H1 (cell line): ENCODE results near the gene USB1. TPM values are rescaled to one million over a fixed set of nuclear protein-coding genes. Genes with fewer than 3 reads are reported as not detected.

ENCODE experiments used
- CTCF ChIA-PET: fragments of 300-600 bp; sonication (Branson Sonifier 250); formaldehyde crosslinking; loops from one replicate; lab custom pipeline; 2021; ENCODE audit not compliant: partially characterized antibody; lab: Charles Lee
- POLR2A ChIA-PET: fragments of 300-600 bp; sonication (Branson Sonifier 250); formaldehyde crosslinking; loops from one replicate; lab custom pipeline; 2021; ENCODE audit warnings: inconsistent platforms; ENCODE audit not compliant: partially characterized antibody; lab: Charles Lee
- DNase-seq, 2 experiments: peaks; one replicate each; pipeline versions ENCODE4 v3.0.0 to v3.0.0-alpha.2; 2010 to 2022; ENCODE audit warnings: low spot score in 2 of 2, low read depth in 1 of 2, mixed read lengths in 1 of 2
- FAIRE-seq: peaks from 2 replicates; lab custom pipeline; 2011; peaks lifted over from hg19 to GRCh38; lab: Jason Lieb, UNC
- H2AFZ ChIP-seq: 2 replicates; pipeline ENCODE4 v1.8.1; 2012; ENCODE audit warnings: low read length, inconsistent platforms
- H2AK5ac ChIP-seq: 2 replicates; pipeline ENCODE4 v1.6.1; 2013; ENCODE audit warnings: low read depth, low read length
- H2BK120ac ChIP-seq: replicated peaks from 2 replicates; pipeline ENCODE3; 2013; ENCODE audit warnings: low read depth, low read length, inconsistent platforms
- H2BK12ac ChIP-seq: 2 replicates; pipeline ENCODE4 v1.6.1; 2013; ENCODE audit warnings: low read depth, low read length
- H2BK15ac ChIP-seq: 2 replicates; pipeline ENCODE4 v1.6.1; 2013; ENCODE audit warnings: low read length
- H2BK20ac ChIP-seq: 2 replicates; pipeline ENCODE4 v1.6.1; 2013; ENCODE audit warnings: low read length
- H2BK5ac ChIP-seq: 2 replicates; pipeline ENCODE4 v1.6.1; 2013; ENCODE audit warnings: low read depth, low read length
- H3K14ac ChIP-seq: 2 replicates; pipeline ENCODE4 v1.6.1; 2013; ENCODE audit warnings: inconsistent platforms; ENCODE audit not compliant: insufficient read length
- H3K18ac ChIP-seq: 2 replicates; pipeline ENCODE4 v1.6.1; 2013; ENCODE audit warnings: low read length; ENCODE audit errors: extremely low read depth
- H3K23ac ChIP-seq: 2 replicates; pipeline ENCODE4 v1.6.1; 2013; ENCODE audit warnings: inconsistent platforms; ENCODE audit not compliant: insufficient read length
- H3K23me2 ChIP-seq: 2 replicates; pipeline ENCODE4 v1.6.1; 2013; ENCODE audit warnings: low read depth, low read length
- H3K27ac ChIP-seq: 2 replicates; pipeline ENCODE4 v1.6.1; 2011; ENCODE audit warnings: low read depth, low read length, inconsistent platforms
- H3K27me3 ChIP-seq, 4 experiments: replicated peaks in 1 of 4; 1 replicate in 1 of 4; 2 replicates in 3 of 4; pipeline versions ENCODE4 v1.6.1 to v1.8.1; 2011 to 2013; ENCODE audit warnings: low read length in 3 of 4, mild to moderate bottlenecking in 3 of 4, inconsistent platforms in 2 of 4, mixed read lengths in 2 of 4, moderate library complexity in 1 of 4; ENCODE audit not compliant: control insufficient read depth in 3 of 4, insufficient read depth in 3 of 4; ENCODE audit errors: extremely low read depth in 1 of 4
- H3K36me3 ChIP-seq, 4 experiments: 2 replicates each; pipeline versions ENCODE4 v1.6.1 to v1.8.1; 2011 to 2013; ENCODE audit warnings: mild to moderate bottlenecking in 4 of 4, low read length in 3 of 4, moderate library complexity in 2 of 4, control low read depth in 1 of 4, inconsistent platforms in 1 of 4; ENCODE audit not compliant: insufficient read depth in 4 of 4, control insufficient read depth in 2 of 4
- H3K4ac ChIP-seq: replicated peaks from 2 replicates; pipeline ENCODE3; 2013; ENCODE audit warnings: low read length, low read depth, mixed read lengths, inconsistent platforms; ENCODE audit not compliant: insufficient read length
- H3K4me1 ChIP-seq, 4 experiments: replicated peaks in 1 of 4; 1 replicate in 1 of 4; 2 replicates in 3 of 4; pipeline versions ENCODE4 v1.6.1 to v1.8.1; 2011 to 2013; ENCODE audit warnings: low read length in 3 of 4, inconsistent platforms in 2 of 4, mixed read lengths in 1 of 4; ENCODE audit not compliant: insufficient read depth in 4 of 4, control insufficient read depth in 3 of 4
- H3K4me2 ChIP-seq, 2 experiments: 2 replicates each; pipeline versions ENCODE4 v1.6.1 to v1.8.1; 2011 to 2013; ENCODE audit warnings: low read depth in 2 of 2, low read length in 2 of 2, control low read depth in 1 of 2, inconsistent platforms in 1 of 2, mild to moderate bottlenecking in 1 of 2; ENCODE audit not compliant: insufficient read depth in 1 of 2
- H3K4me3 ChIP-seq, 4 experiments: fragments of 200-600, 300-600 bp in 1 of 4; sonication (generic), shearing (Covaris generic), sonication (Bioruptor Twin) in 1 of 4; 2 replicates each; pipeline versions ENCODE4 v1.5.1 to v1.8.1; 2011 to 2016; ENCODE audit warnings: low read length in 4 of 4, low read depth in 3 of 4, control low read depth in 2 of 4, inconsistent platforms in 2 of 4, mild to moderate bottlenecking in 2 of 4, mixed read lengths in 1 of 4, moderate library complexity in 1 of 4; ENCODE audit not compliant: insufficient read depth in 2 of 4; ENCODE audit errors: extremely low read depth in 1 of 4
- H3K56ac ChIP-seq: replicated peaks from 2 replicates; pipeline ENCODE3; 2013; ENCODE audit warnings: low read depth, mild to moderate bottlenecking, mixed read lengths, low read length, inconsistent platforms; ENCODE audit not compliant: insufficient read length
- H3K79me1 ChIP-seq: 2 replicates; pipeline ENCODE4 v1.6.1; 2013; ENCODE audit warnings: low read depth, low read length, control low read depth
- H3K79me2 ChIP-seq, 2 experiments: 2 replicates each; pipeline versions ENCODE4 v1.6.1 to v1.8.1; 2012 to 2013; ENCODE audit warnings: low read length in 2 of 2, mild to moderate bottlenecking in 2 of 2, inconsistent platforms in 1 of 2; ENCODE audit not compliant: insufficient read depth in 2 of 2, control insufficient read depth in 1 of 2
- H3K9ac ChIP-seq, 4 experiments: replicated peaks in 1 of 4; 1 replicate in 1 of 4; 2 replicates in 3 of 4; pipeline versions ENCODE4 v1.6.1 to v1.8.1; 2011 to 2013; ENCODE audit warnings: low read depth in 3 of 4, low read length in 3 of 4, control low read depth in 2 of 4, mild to moderate bottlenecking in 2 of 4, moderate library complexity in 2 of 4, inconsistent platforms in 1 of 4; ENCODE audit errors: extremely low read depth in 1 of 4
- H3K9me3 ChIP-seq, 2 experiments: 2 replicates each; pipeline versions ENCODE4 v1.6.1 to v1.8.1; 2012 to 2013; ENCODE audit warnings: mild to moderate bottlenecking in 2 of 2, moderate library complexity in 2 of 2, control low read depth in 1 of 2, inconsistent platforms in 1 of 2, low read depth in 1 of 2, low read length in 1 of 2, mixed read lengths in 1 of 2; ENCODE audit not compliant: insufficient read depth in 2 of 2
- H4K20me1 ChIP-seq, 2 experiments: replicated peaks in 1 of 2; 2 replicates each; pipeline versions ENCODE3 to v1.8.1; 2011 to 2013; ENCODE audit warnings: inconsistent platforms in 2 of 2, low read length in 2 of 2, mild to moderate bottlenecking in 1 of 2; ENCODE audit not compliant: insufficient read depth in 2 of 2, control insufficient read depth in 1 of 2
- H4K5ac ChIP-seq: 2 replicates; pipeline ENCODE4 v1.6.1; 2013; ENCODE audit warnings: low read length, low read depth, mixed read lengths, inconsistent platforms; ENCODE audit not compliant: insufficient read length
- H4K8ac ChIP-seq: 2 replicates; pipeline ENCODE4 v1.8.0; 2013; ENCODE audit warnings: mild to moderate bottlenecking, moderate library complexity, low read length, inconsistent platforms; ENCODE audit not compliant: insufficient read depth; ENCODE audit errors: extremely low read depth
- H4K91ac ChIP-seq: replicated peaks from 2 replicates; pipeline ENCODE3; 2013; ENCODE audit warnings: low read length, mixed read lengths, inconsistent platforms; ENCODE audit not compliant: insufficient read length
- ATF3 ChIP-seq: IDR thresholded peaks from 2 replicates; pipeline ENCODE4 v1.6.1; 2011; ENCODE audit warnings: low read depth, mild to moderate bottlenecking, low read length; ENCODE audit not compliant: insufficient read depth
- CEBPB ChIP-seq: IDR thresholded peaks from 2 replicates; pipeline ENCODE4 v1.6.1; 2012; ENCODE audit warnings: low read depth, low read length
- CHD1 ChIP-seq: IDR thresholded peaks from 2 replicates; pipeline ENCODE4 v1.6.1; 2012; ENCODE audit warnings: low read depth, low read length, improper control_type of control experiment
- CREB1 ChIP-seq: IDR thresholded peaks from 2 replicates; pipeline ENCODE4 v1.6.1; 2012; ENCODE audit warnings: inconsistent platforms
- FOSL1 ChIP-seq: IDR thresholded peaks from 2 replicates; pipeline ENCODE4 v1.6.1; 2011; ENCODE audit warnings: mild to moderate bottlenecking, low read depth, low read length, moderate library complexity; ENCODE audit not compliant: insufficient read depth
- JUN ChIP-seq: IDR thresholded peaks from 2 replicates; pipeline ENCODE4 v1.6.1; 2011; ENCODE audit warnings: low read depth, mild to moderate bottlenecking, improper control_type of control experiment, low read length
- KDM4A ChIP-seq: IDR thresholded peaks from one replicate; pipeline ENCODE4 v1.7.1; 2012; ENCODE audit warnings: low read depth, mild to moderate bottlenecking, moderate library complexity, low read length, inconsistent platforms; ENCODE audit not compliant: severe bottlenecking
- NANOG ChIP-seq: IDR thresholded peaks from 2 replicates; pipeline ENCODE4 v1.6.1; 2011; ENCODE audit warnings: low read length, low read depth, mild to moderate bottlenecking, inconsistent platforms; ENCODE audit not compliant: insufficient read depth, poor library complexity, severe bottlenecking
- NRF1 ChIP-seq: IDR thresholded peaks from 2 replicates; pipeline ENCODE4 v1.6.1; 2011; ENCODE audit warnings: mild to moderate bottlenecking, low read depth, low read length, improper control_type of control experiment
- PHF8 ChIP-seq: fragments of 200-600 bp; sonication (generic); conservative IDR thresholded peaks from 2 replicates; pipeline ENCODE4 v1.7.1; 2012; ENCODE audit warnings: low read depth, mild to moderate bottlenecking, inconsistent platforms, low read length, moderate library complexity
- SIN3A ChIP-seq, 2 experiments: IDR thresholded peaks in 1 of 2; conservative IDR thresholded peaks in 1 of 2; 2 replicates each; pipeline ENCODE4 v1.6.1; 2011 to 2012; ENCODE audit warnings: low read length in 2 of 2, improper control_type of control experiment in 1 of 2, low read depth in 1 of 2, mild to moderate bottlenecking in 1 of 2
- SUZ12 ChIP-seq: fragments of 200-600 bp; sonication (generic); IDR thresholded peaks from 2 replicates; pipeline ENCODE4 v1.6.1; 2012; ENCODE audit warnings: mild to moderate bottlenecking, inconsistent platforms, low read length, moderate library complexity, mixed read lengths
- WGBS, 2 experiments: shearing (Covaris generic) in 1 of 2; methylation state at CpG; one replicate each; pipeline versions ENCODE4 v1.1.6 to v1.1.7; 2013 to 2015; ENCODE audit warnings: low lambda C conversion rate in 2 of 2, mixed read lengths in 2 of 2, inconsistent platforms in 1 of 2, low coverage in 1 of 2, missing lambda C conversion rate in 1 of 2; ENCODE audit not compliant: insufficient replicate concordance in 2 of 2, insufficient coverage in 1 of 2, insufficient read length in 1 of 2; ENCODE audit errors: extremely low coverage in 1 of 2, missing lambda C conversion rate in 1 of 2; 5-methylcytosine and 5-hydroxymethylcytosine counted together
- polyA plus RNA-seq, 7 experiments: library from polyadenylated mRNA; depleted of rRNA in 3 of 7; stranded (reverse) in 5 of 7; unstranded in 2 of 7; fragments of >200 nt in 5 of 7; fragments of 200-250 nt in 2 of 7; gene quantifications; 1 replicate in 5 of 7; 2 replicates in 1 of 7; 4 replicates in 1 of 7; pipeline versions ENCODE4 v1.2.1 to v1.2.3, GENCODE V29; 2011 to 2013; ENCODE audit warnings: missing spikeins in 2 of 7, mixed read lengths in 2 of 7
- total RNA-seq: library from RNA; stranded (reverse); fragmentation: NEBNext Ultra II Directional; extraction: Animal tissue kit (Norgen Biotek cat#: 25700); gene quantifications from 2 replicates; pipeline ENCODE4 v1.2.1, GENCODE V29; 2021

USB1 gene
- total and polyA plus RNA-seq, 2 of the 8 experiments (the other 6 are each of a cell fraction or from before 2014, with no cell fraction given) = 65.4 to 75.9 TPM

GRCh38 chr16:58032710-58033293, 31.6 kb downstream of the USB1 start:
- POLR2A ChIA-PET = interaction anchor here (1.3 to 1.9 kb wide), 2 partner anchors 11 to 97 kb away, joined by 3 to 8 read pairs; partner anchors contain the start of gene CFAP20
- no peak overlapping the region for H2AFZ ChIP-seq
- DNase-seq = no peak
- TF ChIP-seq CREB1 (no peak), PHF8 (no peak), CHD1 (no peak), JUN (no peak), SIN3A (conservative IDR thresholded peaks at IDR 0.05 in 1 of 2, IDR thresholded peaks at IDR 0.05 in 1 of 2; ENCODE audit: low read depth in 1 of 2, low read length in 2 of 2) (no peak), CEBPB (no peak), FOSL1 (no peak), KDM4A (no peak), SUZ12 (no peak), ATF3 (no peak), NRF1 (no peak), NANOG (no peak)

More at GRCh38 chr16:58032710-58033293, 31.6 kb downstream of the USB1 start:
- no peak overlapping the region for H3K4ac ChIP-seq
- no peak overlapping the region for H4K8ac ChIP-seq
- no peak overlapping the region; a peak in 1 of 4 replicates for H3K4me2 ChIP-seq
- H3K23me2 ChIP-seq = 0 out of 2 replicates have a peak, but pooled peaks cover 6% of the 10 kb centered on the region
- H3K27me3 ChIP-seq = no peaks in the 10 kb centered on the region
- peaks cover 0 to 23% (median 15%) of the 10 kb centered on the region in 4 experiments; a peak in 6 of 7 replicates for H3K4me1 ChIP-seq
- H4K20me1 ChIP-seq = peaks cover 10 to 40% of the 10 kb centered on the region in 2 experiments
- CTCF ChIA-PET = interaction anchor here (0.6 to 19.9 kb wide), 33 partner anchors 8 to 370 kb away, joined by 3 to 362 read pairs (median 4); partner anchors contain the start of genes CFAP20 and USB1
- no peak overlapping the region for H3K14ac ChIP-seq
- H4K5ac ChIP-seq = no peak overlapping the region
- H2BK15ac ChIP-seq = 0 out of 2 replicates have a peak overlapping the region, but pooled peaks have one; percentile 61
- no peaks in the 10 kb centered on the region for H3K9me3 ChIP-seq
- H3K23ac ChIP-seq = no peak overlapping the region
- H3K27ac ChIP-seq = no peak overlapping the region
- peaks cover 0 to 7% (median under 1%) of the 10 kb centered on the region in 4 experiments; a peak in 4 of 8 replicates for H3K36me3 ChIP-seq
- no peak overlapping the region for H3K56ac ChIP-seq
- H2BK120ac ChIP-seq = no peak overlapping the region
- peaks cover 0 to 53% of the 10 kb centered on the region in 2 experiments; a peak in 2 of 4 replicates for H3K79me2 ChIP-seq
- H2AK5ac ChIP-seq = no peak overlapping the region
- 83% methylated on average over 10 of the region's 15 CpGs; no CpG with 5 or more reads in 1 of the 2 experiments for WGBS, 2 experiments
- no peak overlapping the region for H3K18ac ChIP-seq
- H2BK20ac ChIP-seq = no peak overlapping the region
- no peak for FAIRE-seq
- H3K9ac ChIP-seq = no peak overlapping the region
- H2BK5ac ChIP-seq = no peak overlapping the region
- H2BK12ac ChIP-seq = 0 out of 2 replicates have a peak overlapping the region, but pooled peaks have one; percentile 39
- peaks cover 33% of the 10 kb centered on the region for H3K79me1 ChIP-seq
- no peak overlapping the region for H4K91ac ChIP-seq
- no peak overlapping the region for H3K4me3 ChIP-seq
